DOHH2 (cell line): ENCODE data around the gene TLDC2.

Source experiments
- H3F3A ChIP-seq: fragments of 200-600 bp; sonication (generic), shearing (Covaris generic); 2 replicates; pipeline ENCODE4 v1.6.0; 2016; ENCODE audit warnings: antibody characterized with exemption, mild to moderate bottlenecking; ENCODE audit not compliant: control insufficient read depth, insufficient read depth
- H3K27ac ChIP-seq: fragments of 200-600 bp; sonication (generic); 2 replicates; pipeline ENCODE4 v1.5.1; 2014; ENCODE audit warnings: low read depth, mild to moderate bottlenecking, low read length, moderate library complexity
- H3K27me3 ChIP-seq: fragments of 200-600 bp; sonication (generic); 2 replicates; pipeline ENCODE4 v1.6.1; 2014; ENCODE audit warnings: mild to moderate bottlenecking, low read length, mixed read lengths; ENCODE audit not compliant: control insufficient read depth
- H3K36me3 ChIP-seq: fragments of 200-600 bp; sonication (generic); 2 replicates; pipeline ENCODE4 v1.6.1; 2014; ENCODE audit warnings: mild to moderate bottlenecking, low read length, moderate library complexity, mixed read lengths; ENCODE audit not compliant: control insufficient read depth
- H3K4me1 ChIP-seq: fragments of 200-600 bp; sonication (generic); 2 replicates; pipeline ENCODE4 v1.6.1; 2014; ENCODE audit warnings: mild to moderate bottlenecking, low read length, mixed read lengths; ENCODE audit not compliant: control insufficient read depth
- H3K4me2 ChIP-seq: fragments of 200-600 bp; sonication (generic); 2 replicates; pipeline ENCODE4 v1.6.0; 2014; ENCODE audit warnings: mild to moderate bottlenecking, low read length, moderate library complexity
- H3K4me3 ChIP-seq: fragments of 200-600 bp; sonication (generic); 2 replicates; pipeline ENCODE4 v1.5.1; 2014; ENCODE audit warnings: mild to moderate bottlenecking, low read length, mixed read lengths
- H3K79me2 ChIP-seq: fragments of 200-600 bp; sonication (generic); 2 replicates; pipeline ENCODE4 v1.6.1; 2014; ENCODE audit warnings: mild to moderate bottlenecking, low read length, mixed read lengths; ENCODE audit not compliant: control insufficient read depth
- H3K9me2 ChIP-seq: fragments of 200-600 bp; sonication (generic); replicated peaks from 2 replicates; pipeline ENCODE4 v1.6.1; 2014; ENCODE audit warnings: mild to moderate bottlenecking, low read length, mixed read lengths; ENCODE audit not compliant: control insufficient read depth
- H3K9me3 ChIP-seq: fragments of 200-600 bp; sonication (generic); 2 replicates; pipeline ENCODE4 v1.6.1; 2014; ENCODE audit warnings: antibody characterized with exemption, low read length, mixed read lengths; ENCODE audit not compliant: control insufficient read depth, insufficient read depth
- H4K20me1 ChIP-seq: fragments of 200-600 bp; sonication (generic); 2 replicates; pipeline ENCODE4 v1.6.0; 2014; ENCODE audit warnings: low read depth, mild to moderate bottlenecking, antibody characterized with exemption, low read length, moderate library complexity; ENCODE audit not compliant: control insufficient read depth, insufficient read depth
- EZH2phosphoT487 ChIP-seq: fragments of 200-600 bp; sonication (generic); IDR thresholded peaks from 2 replicates; pipeline ENCODE4 v1.6.1; 2017; ENCODE audit warnings: borderline replicate concordance, mild to moderate bottlenecking, antibody characterized with exemption, low read length, moderate library complexity, mixed read lengths
- TF ChIP-seq, protein P1 (sequence below): fragments of 200-600 bp; sonication (generic); IDR thresholded peaks from one replicate; pipeline ENCODE4 v1.5.1; 2014; ENCODE audit warnings: antibody characterized with exemption, mild to moderate bottlenecking, low read depth, low read length; ENCODE audit not compliant: poor library complexity, severe bottlenecking

The TLDC2 gene

DNA sequence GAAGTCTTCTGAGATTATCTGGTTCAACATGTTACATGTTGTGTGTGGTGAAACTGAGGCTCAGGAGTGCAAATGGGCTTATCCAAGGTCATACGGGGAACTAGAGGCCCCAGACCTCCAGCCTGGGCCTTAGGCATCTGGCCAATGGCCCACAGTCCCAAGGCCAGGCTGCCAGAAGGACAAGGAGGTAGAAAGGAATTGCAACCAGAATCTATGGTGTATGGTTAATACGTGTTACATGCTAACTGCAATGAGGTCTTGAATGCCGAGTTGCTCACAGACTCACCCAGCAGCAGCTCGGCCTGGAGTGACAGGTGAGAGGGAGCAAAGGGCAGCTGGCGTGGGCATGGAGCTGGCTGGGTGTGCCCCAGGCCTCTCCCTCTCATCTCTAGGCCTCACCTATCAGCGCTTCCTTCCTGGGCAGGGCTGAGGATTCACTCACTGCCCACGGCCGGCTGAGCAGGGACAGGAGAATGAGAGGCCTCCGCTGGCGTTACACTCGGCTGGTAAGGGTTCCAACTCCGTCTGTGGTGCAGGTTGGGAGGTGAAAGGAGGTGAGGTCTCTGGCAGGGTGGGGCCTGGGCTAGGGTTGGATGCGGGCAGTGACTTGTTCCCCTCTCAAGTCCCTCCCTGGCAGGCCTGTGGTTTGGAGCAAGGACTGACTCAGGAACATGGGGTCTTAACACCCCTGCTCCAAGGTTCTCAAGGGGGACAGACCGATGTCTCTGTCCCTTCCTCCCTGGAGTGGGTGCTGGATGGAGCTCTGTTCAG lies at the start of gene TLDC2:
Gene TLDC2 (plus strand): TSS at position 437 of the 771 bp plus-strand sequence. CDS start 37 bp downstream, at position 474.
- no peak within 1 kb of the TSS for H3K4me3 ChIP-seq
- TF ChIP-seq, protein P1, sequence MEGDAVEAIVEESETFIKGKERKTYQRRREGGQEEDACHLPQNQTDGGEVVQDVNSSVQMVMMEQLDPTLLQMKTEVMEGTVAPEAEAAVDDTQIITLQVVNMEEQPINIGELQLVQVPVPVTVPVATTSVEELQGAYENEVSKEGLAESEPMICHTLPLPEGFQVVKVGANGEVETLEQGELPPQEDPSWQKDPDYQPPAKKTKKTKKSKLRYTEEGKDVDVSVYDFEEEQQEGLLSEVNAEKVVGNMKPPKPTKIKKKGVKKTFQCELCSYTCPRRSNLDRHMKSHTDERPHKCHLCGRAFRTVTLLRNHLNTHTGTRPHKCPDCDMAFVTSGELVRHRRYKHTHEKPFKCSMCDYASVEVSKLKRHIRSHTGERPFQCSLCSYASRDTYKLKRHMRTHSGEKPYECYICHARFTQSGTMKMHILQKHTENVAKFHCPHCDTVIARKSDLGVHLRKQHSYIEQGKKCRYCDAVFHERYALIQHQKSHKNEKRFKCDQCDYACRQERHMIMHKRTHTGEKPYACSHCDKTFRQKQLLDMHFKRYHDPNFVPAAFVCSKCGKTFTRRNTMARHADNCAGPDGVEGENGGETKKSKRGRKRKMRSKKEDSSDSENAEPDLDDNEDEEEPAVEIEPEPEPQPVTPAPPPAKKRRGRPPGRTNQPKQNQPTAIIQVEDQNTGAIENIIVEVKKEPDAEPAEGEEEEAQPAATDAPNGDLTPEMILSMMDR, result no peak
- TF ChIP-seq EZH2phosphoT487, result no peak
- no peaks in the 10 kb centered on the region for H3K36me3 ChIP-seq
- no peaks in the 10 kb centered on the region for H4K20me1 ChIP-seq
- no peak within 1 kb of the TSS for H3K27ac ChIP-seq
- no peaks in the 10 kb centered on the region; the same call in 1 of the 2 replicates for H3K27me3 ChIP-seq
- peaks cover 26% of the 10 kb centered on the region for H3K4me1 ChIP-seq
- no peaks in the 10 kb centered on the region for H3K9me3 ChIP-seq
- H3K79me2 ChIP-seq, result no peaks in the 10 kb centered on the region
- no peaks in the 10 kb centered on the region for H3K9me2 ChIP-seq
- no peaks in the 10 kb centered on the region; the same call in 1 of the 2 replicates for H3F3A ChIP-seq
- H3K4me2 ChIP-seq, result peak within 1 kb of the TSS; percentile 37

DNA sequence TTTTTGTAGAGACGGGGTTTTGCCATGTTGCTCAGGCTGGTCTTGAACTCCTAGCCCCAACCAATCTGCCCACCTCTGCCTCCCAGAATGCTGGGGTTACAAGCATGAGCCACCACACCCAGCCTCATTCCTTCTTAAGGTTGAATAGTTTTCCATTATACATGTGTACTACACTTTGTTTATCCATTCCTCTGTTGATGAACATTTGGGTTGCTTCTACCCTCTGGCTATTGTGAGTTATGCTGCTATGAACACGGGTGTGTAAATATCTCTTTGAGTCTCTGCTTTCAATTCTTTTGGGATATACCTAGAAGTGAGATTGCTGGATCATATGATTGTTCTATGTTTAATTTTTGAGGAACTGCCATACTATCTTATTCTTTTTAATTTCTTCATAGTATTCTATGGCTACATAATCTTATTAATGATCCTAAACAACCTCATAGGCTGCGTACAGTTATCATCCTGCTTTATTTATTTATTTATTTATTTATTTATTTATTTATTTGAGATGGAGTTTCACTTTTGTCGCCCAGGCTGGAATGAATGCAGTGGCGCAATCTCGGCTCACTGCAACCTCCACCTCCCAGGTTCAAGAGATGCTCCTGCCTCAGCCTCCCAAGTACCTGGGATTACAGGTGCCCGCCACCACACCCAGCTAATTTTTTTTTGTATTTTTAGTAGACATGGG lies 49.2 kb upstream of the TLDC2 start:
- no peak overlapping the region for H3K4me3 ChIP-seq
- no peaks in the 10 kb centered on the region for H3K27me3 ChIP-seq
- H3K36me3 ChIP-seq, result peaks cover 13% of the 10 kb centered on the region
- H3K9me2 ChIP-seq, result no peaks in the 10 kb centered on the region
- H3K79me2 ChIP-seq, result no peaks in the 10 kb centered on the region
- no peak overlapping the region for H3K4me2 ChIP-seq
- H4K20me1 ChIP-seq, result no peaks in the 10 kb centered on the region
- H3F3A ChIP-seq, result no peaks in the 10 kb centered on the region
- no peaks in the 10 kb centered on the region for H3K9me3 ChIP-seq
- no peak overlapping the region for H3K27ac ChIP-seq
- peaks cover 6% of the 10 kb centered on the region for H3K4me1 ChIP-seq
- TF ChIP-seq, protein P1, result no peak

DNA sequence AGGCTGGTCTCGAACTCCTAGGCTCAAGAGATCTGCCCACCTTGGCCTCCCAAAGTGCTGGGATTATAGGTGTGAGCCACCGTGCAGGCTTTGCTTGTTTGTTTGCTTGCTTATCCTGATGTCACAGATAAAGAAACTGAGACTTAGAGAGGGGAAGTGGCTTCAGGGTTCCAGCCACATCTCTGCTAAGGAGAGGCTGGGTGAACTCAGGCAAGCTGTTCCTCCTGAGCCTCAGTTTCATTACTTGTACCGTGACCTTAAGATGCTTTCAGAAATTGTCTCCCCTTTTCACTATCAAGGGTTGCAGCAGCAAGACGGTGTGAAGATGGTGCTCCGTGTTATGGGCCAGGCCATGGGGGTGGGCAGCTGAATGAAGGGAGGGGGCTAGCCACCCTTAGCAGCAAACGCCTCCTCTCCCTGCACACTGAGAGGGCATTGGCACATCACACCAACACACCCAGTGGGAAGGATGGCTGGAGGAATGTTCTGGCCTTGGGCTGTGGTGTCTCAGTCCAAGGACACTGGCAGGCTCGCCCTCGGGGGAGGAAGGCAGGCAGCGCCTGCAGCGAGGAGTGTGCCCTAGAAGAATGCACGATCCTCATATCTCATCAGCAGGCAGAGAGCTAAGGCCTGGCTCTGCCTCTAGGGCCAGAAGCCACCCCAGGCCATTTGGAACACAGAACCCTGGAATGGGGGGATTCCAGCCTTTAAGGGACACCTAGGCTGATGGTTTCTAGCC lies 48.2 kb upstream of the TLDC2 start:
- no peaks in the 10 kb centered on the region for H4K20me1 ChIP-seq
- H3K79me2 ChIP-seq, result no peaks in the 10 kb centered on the region
- no peaks in the 10 kb centered on the region for H3K9me2 ChIP-seq
- no peak overlapping the region for H3K4me2 ChIP-seq
- peaks cover 6% of the 10 kb centered on the region for H3K4me1 ChIP-seq
- H3K4me3 ChIP-seq, result no peak overlapping the region
- H3F3A ChIP-seq, result no peaks in the 10 kb centered on the region
- no peaks in the 10 kb centered on the region for H3K9me3 ChIP-seq
- peaks cover 13% of the 10 kb centered on the region for H3K36me3 ChIP-seq
- no peaks in the 10 kb centered on the region for H3K27me3 ChIP-seq
- no peak overlapping the region for H3K27ac ChIP-seq
- TF ChIP-seq EZH2phosphoT487, result no peak
- TF ChIP-seq, protein P1, result no peak
